ENCODE measurements around the gene KCNAB1.
"Not testable (repeated sequence)": the region's sequence is repeated elsewhere in the genome, so short reads cannot be mapped to it uniquely, and the experiment has no call there.

KCNAB1 gene

DNA sequence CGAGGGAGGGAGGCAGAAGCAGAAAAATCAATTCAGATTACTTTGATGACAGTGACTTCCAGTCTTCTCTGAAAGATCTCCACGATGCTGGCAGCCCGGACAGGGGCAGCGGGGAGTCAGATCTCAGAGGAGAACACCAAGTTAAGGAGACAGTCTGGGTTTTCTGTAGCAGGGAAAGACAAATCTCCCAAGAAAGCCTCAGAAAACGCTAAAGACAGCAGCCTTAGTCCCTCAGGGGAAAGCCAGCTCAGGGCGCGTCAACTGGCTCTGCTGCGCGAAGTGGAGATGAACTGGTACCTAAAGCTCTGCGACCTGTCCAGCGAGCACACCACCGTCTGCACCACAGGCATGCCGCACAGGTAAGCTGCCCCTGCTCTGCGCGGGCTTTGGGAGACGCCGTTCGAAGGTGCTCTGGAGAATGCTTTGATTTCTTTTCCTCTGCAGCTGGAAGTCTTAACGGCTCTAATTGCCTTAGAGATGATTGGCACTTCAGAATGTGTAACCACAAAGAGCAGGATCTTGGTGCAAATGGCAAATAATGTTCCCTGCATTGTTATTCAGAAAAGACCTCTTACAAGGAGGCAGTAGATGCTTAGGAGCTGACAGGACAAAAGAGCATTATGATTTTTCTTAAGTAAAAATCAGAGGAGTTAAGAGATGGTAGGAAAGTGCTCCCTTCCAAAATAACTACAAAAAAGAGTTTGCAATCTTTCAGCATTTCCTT is at the start of gene KCNAB1:
Gene KCNAB1 (plus strand): TSS at position 51 of the 724 bp plus-strand sequence.
- H3K4me1 Mint-ChIP-seq: no peaks in the 10 kb centered on the region
- no peak within 1 kb of the TSS for H3K27ac Mint-ChIP-seq
- H3K4me3 Mint-ChIP-seq: no peak within 1 kb of the TSS
- no peak for DNase-seq
- no peak for ATAC-seq
- H3K27me3 Mint-ChIP-seq: peaks cover 22% of the 10 kb centered on the region
- H3K9me3 Mint-ChIP-seq: no peaks in the 10 kb centered on the region

DNA sequence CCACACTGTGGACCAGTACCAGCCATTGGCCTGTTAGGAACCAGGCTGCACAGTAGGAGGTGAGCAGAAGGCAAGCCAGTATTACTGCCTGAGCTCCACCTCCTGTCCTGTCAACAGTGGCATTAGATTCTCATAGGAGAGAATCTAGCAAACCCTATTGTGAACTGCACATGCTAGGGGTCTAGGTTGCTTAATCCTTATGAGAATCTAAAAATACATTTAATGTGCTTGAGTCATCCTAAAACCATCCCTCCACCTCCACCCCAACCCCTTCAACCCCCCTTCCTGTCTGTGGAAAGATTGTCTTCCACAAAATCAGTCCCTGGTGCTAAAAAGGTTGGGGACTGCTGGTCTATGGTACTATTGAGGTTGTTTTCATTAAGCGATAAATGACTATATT is 49.3 kb upstream of the KCNAB1 start:
- Mint-ChIP-seq H3K4me3 (no peak overlapping the region), H3K27me3 (peaks cover 29% of the 10 kb centered on the region), H3K9me3 (peaks cover 0 to 7% of the 10 kb centered on the region in 2 donors), H3K27ac (no peak overlapping the region), H3K4me1 (no peaks in the 10 kb centered on the region)
- ATAC-seq (no peak), DNase-seq (no peak)

GRCh38 chr3:156072950-156073657 is 47.3 kb upstream of the KCNAB1 start:
- not testable (repeated sequence) for H3K9me3 Mint-ChIP-seq, H3K4me3 Mint-ChIP-seq, DNase-seq, H3K27ac Mint-ChIP-seq, ATAC-seq, H3K4me1 Mint-ChIP-seq
- peaks cover 29% of the 10 kb centered on the region for H3K27me3 Mint-ChIP-seq

DNA sequence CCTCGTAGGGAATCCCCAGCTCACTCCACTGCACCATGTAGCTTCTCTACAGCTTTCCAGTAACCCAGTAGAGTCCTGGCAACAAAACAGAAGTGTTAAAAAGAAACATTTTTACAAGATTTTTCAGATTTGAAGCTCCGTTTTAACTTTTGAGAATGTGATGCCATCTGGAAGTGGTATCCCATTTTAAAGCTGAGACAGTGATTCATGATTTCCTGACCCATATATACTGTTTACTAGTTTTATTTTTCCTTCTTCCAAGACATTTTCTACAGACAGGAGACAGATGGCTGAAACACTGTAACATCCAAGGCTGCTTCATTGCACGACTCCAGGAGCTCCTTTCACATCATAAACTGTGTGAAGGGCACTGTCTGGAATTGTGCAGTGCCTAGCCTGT is 30.3 kb upstream of the KCNAB1 start:
- H3K9me3 Mint-ChIP-seq: no peaks in the 10 kb centered on the region
- no peaks in the 10 kb centered on the region for H3K4me1 Mint-ChIP-seq
- H3K4me3 Mint-ChIP-seq: no peak overlapping the region
- no peaks in the 10 kb centered on the region for H3K27me3 Mint-ChIP-seq
- DNase-seq: no peak
- no peak overlapping the region for H3K27ac Mint-ChIP-seq
- no peak for ATAC-seq

DNA sequence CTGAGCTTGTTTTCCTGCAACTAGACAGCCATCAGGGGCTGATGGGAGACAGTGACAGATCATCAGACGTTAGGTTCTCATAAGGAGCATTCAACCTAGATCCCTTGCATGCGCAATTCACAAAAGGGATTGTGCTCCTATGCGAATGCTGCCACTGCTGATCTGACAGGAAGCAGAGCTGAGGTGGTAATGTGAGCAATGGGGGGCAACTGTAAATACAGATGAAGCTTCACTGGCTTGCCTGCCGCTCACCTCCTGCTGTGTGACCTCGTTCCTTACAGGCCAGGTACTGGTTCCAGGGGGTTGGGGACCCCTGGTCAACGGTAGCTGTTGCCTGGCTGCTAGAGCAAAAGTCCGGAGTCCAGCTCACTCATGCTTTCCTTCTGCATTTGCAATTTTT is 26.4 kb upstream of the KCNAB1 start:
- ATAC-seq (no peak), DNase-seq (no peak)
- Mint-ChIP-seq H3K27me3 (peaks cover 10% of the 10 kb centered on the region), H3K4me1 (no peaks in the 10 kb centered on the region), H3K27ac (no peak overlapping the region), H3K9me3 (no peaks in the 10 kb centered on the region), H3K4me3 (no peak overlapping the region)

DNA sequence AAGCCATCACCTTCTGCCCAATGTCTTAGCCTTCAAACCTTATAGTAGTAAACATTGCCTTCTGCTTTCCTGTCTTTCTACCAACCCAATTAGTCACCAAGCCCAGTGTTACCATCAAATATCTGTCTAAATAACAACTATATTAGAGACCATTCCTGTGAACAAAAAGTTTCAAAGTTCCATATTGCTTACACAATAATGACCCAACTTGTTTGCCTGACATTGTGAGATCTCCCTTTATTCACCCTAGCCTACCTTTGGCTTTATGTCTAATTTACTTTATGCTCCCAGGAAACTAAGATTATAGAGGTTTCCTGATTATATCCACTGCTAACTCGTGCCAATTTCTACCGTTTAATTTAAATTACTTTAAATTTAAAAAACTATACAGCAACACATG is 26.0 kb upstream of the KCNAB1 start:
- no peaks in the 10 kb centered on the region for H3K9me3 Mint-ChIP-seq
- ATAC-seq (no peak), DNase-seq (no peak)
- peaks cover 10% of the 10 kb centered on the region for H3K27me3 Mint-ChIP-seq
- H3K4me3 Mint-ChIP-seq: no peak overlapping the region
- no peaks in the 10 kb centered on the region for H3K4me1 Mint-ChIP-seq
- no peak overlapping the region for H3K27ac Mint-ChIP-seq

DNA sequence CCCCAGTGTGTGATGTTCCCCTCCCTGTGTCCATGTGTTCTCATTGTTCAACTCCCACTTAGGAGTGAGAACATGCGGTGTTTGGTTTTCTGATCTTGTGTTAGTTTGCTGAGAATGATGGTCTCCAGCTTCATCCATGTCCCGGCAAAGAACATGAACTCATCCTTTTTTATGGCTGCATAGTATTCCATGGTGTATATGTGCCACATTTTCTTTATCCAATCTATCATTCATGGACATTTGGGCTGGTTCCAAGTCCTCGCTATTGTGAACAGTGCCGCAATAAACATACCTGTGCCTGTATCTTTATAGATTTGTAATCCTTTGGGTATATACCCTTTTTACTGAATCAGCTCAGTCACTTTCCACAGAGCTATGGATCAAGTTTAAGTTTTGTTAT is 24.7 kb upstream of the KCNAB1 start:
- not testable (repeated sequence) for H3K4me3 Mint-ChIP-seq, H3K9me3 Mint-ChIP-seq, H3K4me1 Mint-ChIP-seq, H3K27ac Mint-ChIP-seq, ATAC-seq, DNase-seq
- peaks cover 10% of the 10 kb centered on the region for H3K27me3 Mint-ChIP-seq

DNA sequence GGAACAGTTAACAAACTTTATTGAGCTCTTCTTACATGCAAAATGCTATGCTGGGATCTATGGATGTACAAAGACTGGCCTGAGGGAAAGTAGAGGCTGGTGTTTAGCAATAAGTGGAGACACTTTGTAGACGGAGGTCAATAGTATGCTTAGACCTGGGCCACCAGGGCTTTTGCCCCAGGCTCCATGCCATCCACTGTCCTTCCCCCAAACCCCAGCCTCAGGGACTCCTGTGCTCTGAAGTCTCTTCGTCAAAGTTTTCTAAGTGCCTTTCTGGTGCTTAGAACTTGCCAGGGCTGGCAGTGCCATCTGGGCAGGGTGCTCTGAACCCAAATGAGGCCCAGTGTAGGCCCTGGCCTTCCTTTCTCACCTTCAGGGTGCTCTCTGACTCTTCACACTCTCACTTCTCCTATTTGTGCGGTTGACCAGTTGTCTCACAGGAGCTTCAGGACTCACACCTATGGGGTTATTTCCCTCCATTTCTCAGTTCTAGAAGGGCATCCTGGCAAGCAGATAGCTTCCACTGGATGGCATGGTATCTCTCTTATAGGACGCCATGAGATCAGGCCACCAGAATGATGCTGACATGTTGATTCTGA is 21.8 kb upstream of the KCNAB1 start:
- Mint-ChIP-seq H3K4me3 (no peak overlapping the region), H3K27ac (no peak overlapping the region), H3K4me1 (no peaks in the 10 kb centered on the region), H3K9me3 (no peaks in the 10 kb centered on the region), H3K27me3 (peaks cover 10% of the 10 kb centered on the region)
- ATAC-seq (no peak), DNase-seq (no peak)

DNA sequence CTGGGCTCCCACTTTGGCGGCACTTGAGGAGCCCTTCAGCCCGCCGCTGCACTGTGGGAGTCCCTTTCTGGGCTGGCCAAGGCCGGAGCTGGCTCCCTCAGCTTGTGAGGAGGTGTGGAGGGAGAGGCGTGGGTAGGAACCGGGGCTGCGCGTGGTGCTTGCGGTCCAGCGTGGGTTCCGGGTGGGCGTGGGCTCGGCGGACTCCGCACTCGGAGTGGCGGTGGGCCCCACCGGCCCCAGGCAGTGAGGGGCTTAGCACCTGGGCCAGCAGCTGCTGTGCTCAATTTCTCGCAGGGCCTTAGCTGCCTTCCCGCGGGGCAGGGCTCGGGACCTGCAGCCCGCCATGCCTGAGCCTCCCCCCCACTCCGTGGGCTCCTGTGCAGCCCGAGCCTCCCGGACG is 21.0 kb upstream of the KCNAB1 start:
- DNase-seq, H3K4me3 Mint-ChIP-seq, H3K4me1 Mint-ChIP-seq, H3K27ac Mint-ChIP-seq, ATAC-seq, H3K9me3 Mint-ChIP-seq: not testable (repeated sequence)
- peaks cover 17% of the 10 kb centered on the region for H3K27me3 Mint-ChIP-seq

DNA sequence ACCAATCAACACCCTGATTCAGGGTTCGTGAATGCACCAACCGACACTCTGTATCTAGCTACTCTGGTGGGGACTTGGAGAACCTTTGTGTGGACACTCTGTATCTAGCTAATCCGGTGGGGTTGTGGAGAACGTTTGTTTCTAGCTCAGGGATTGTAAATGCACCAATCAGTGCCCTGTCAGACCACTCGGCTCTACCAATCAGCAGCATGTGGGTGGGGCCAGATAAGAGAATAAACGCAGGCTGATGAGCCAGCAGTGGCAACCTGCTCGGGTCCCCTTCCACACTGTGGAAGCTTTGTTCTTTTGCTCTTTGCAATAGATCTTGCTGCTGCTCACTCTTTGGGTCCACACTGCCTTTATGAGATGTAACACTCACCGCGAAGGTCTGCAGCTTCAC is 20.4 kb upstream of the KCNAB1 start:
- DNase-seq, H3K4me1 Mint-ChIP-seq, H3K27ac Mint-ChIP-seq, H3K4me3 Mint-ChIP-seq, H3K9me3 Mint-ChIP-seq, ATAC-seq: not testable (repeated sequence)
- peaks cover 18% of the 10 kb centered on the region for H3K27me3 Mint-ChIP-seq

GRCh38 chr3:156102267-156102931 is 18.0 kb upstream of the KCNAB1 start:
- no peak for DNase-seq
- Mint-ChIP-seq H3K27me3 (peaks cover 15% of the 10 kb centered on the region), H3K4me3 (no peak overlapping the region), H3K4me1 (no peaks in the 10 kb centered on the region), H3K9me3 (no peaks in the 10 kb centered on the region), H3K27ac (no peak overlapping the region)
- no peak for ATAC-seq

- Mint-ChIP-seq H3K27me3 (peaks cover 16% of the 10 kb centered on the region), H3K4me3 (no peak overlapping the region), H3K27ac (no peak overlapping the region), H3K9me3 (no peaks in the 10 kb centered on the region), H3K4me1 (no peaks in the 10 kb centered on the region)
- ATAC-seq (no peak), DNase-seq (no peak)
Observed at GRCh38 chr3:156106721-156107373, 13.5 kb upstream of the KCNAB1 start.

DNA sequence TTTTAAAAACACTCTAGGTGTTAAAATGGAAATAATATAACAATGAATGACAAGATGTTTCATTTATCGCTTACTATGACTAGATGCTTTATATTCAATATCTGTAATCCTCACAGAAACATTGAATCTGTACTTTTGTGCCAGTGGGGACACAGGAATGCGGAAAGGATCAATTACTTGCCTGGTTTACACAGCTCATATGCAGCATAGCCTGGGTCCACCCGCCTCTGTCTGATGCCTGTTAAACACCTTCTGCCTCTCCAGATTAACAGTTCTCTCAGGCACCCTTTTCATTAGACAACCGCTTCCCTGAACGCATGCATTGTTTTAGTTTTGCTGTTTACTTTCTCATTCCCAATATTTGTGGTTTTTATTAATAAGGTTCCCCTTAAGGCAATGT is 12.9 kb upstream of the KCNAB1 start:
- no peak for DNase-seq
- H3K9me3 Mint-ChIP-seq: no peaks in the 10 kb centered on the region
- no peaks in the 10 kb centered on the region for H3K4me1 Mint-ChIP-seq
- H3K4me3 Mint-ChIP-seq: no peak overlapping the region
- H3K27ac Mint-ChIP-seq: no peak overlapping the region
- peaks cover 20% of the 10 kb centered on the region for H3K27me3 Mint-ChIP-seq
- ATAC-seq: no peak

GRCh38 chr3:156108616-156109015 is 11.8 kb upstream of the KCNAB1 start:
- ATAC-seq (no peak), DNase-seq (no peak)
- Mint-ChIP-seq H3K27ac (no peak overlapping the region), H3K4me3 (no peak overlapping the region), H3K9me3 (no peaks in the 10 kb centered on the region), H3K27me3 (peaks cover 22% of the 10 kb centered on the region), H3K4me1 (no peaks in the 10 kb centered on the region)

GRCh38 chr3:156109989-156110388 is 10.4 kb upstream of the KCNAB1 start:
- ATAC-seq: no peak
- no peak for DNase-seq
- H3K27me3 Mint-ChIP-seq: peaks cover 24% of the 10 kb centered on the region
- no peak overlapping the region for H3K4me3 Mint-ChIP-seq
- no peak overlapping the region for H3K27ac Mint-ChIP-seq
- H3K4me1 Mint-ChIP-seq: no peaks in the 10 kb centered on the region
- no peaks in the 10 kb centered on the region for H3K9me3 Mint-ChIP-seq

All from stimulated activated naive CD8-positive, alpha-beta T cell treated with anti-CD3 and anti-CD28 coated beads, Interleukin-15, amount 100 ng/mL, for 72 hours (primary cell).